NB4 (cell line): Measurements from ENCODE around the gene DUOX2.

Experiments used
- DNase-seq: peaks from one replicate; pipeline ENCODE4 v3.0.0; 2010; ENCODE audit warnings: low read depth
- H3K4me3 ChIP-seq: one replicate; pipeline ENCODE4 v1.5.1; 2011; ENCODE audit warnings: mild to moderate bottlenecking, low read depth, low read length, moderate library complexity
- CTCF ChIP-seq: IDR thresholded peaks from one replicate; pipeline ENCODE4 v1.5.1; 2012; ENCODE audit warnings: low read depth, low read length
- MAX ChIP-seq: IDR thresholded peaks from 2 replicates; pipeline ENCODE4 v1.6.1; 2011; ENCODE audit warnings: low read depth, low read length
- MYC ChIP-seq: IDR thresholded peaks from 2 replicates; pipeline ENCODE4 v1.6.1; 2011; ENCODE audit warnings: low read depth, low read length
- POLR2A ChIP-seq: IDR thresholded peaks from 2 replicates; pipeline ENCODE4 v1.6.1; 2011; ENCODE audit warnings: mild to moderate bottlenecking; ENCODE audit not compliant: insufficient read length; ENCODE audit errors: extremely low read depth

The DUOX2 gene

DNA sequence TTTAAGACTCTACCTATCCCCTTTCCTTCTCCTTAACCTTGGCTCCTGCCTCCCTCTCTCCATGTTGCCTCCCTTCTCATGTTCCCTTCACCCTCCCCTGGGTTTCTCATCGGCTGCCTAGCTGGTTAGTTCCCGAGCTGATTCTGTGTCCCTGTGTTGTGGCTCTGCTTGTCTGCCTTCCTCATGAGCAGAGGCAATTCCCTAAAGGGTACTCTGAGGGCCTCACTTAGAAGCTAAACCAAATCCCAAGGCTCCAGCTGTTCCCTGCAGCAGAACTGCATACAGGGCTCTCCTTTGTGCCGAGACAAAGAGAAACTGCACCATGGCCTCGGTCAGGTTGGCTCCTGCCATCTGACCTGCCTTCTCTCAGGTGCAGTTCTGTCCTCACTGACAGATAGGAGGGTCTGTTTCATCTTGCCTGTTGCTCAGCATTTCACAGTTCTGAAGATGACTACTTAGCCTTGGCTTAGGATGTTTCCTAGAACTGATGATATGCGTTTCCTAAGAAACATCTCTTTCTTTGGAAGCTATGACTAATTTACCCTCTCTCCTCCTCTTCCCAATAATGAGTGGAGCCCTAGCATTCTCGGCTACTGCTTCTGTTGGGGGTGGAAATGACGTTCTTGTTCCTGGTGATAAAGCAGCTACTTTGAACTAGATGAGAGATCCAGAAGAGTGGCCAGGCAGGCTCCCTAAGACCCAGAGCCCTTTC lies 42.9 kb upstream of the DUOX2 start:
- no peak for DNase-seq
- TF ChIP-seq MYC, result no peak
- TF ChIP-seq CTCF, result no peak
- TF ChIP-seq POLR2A, result no peak
- no peak for TF ChIP-seq MAX
- no peak overlapping the region for H3K4me3 ChIP-seq

GRCh38 chr15:45155739-45156138 lies 41.8 kb upstream of the DUOX2 start:
- TF ChIP-seq POLR2A, result no peak
- TF ChIP-seq CTCF, result no peak
- no peak for TF ChIP-seq MAX
- TF ChIP-seq MYC, result no peak
- H3K4me3 ChIP-seq, result no peak overlapping the region
- DNase-seq, result no peak

DNA sequence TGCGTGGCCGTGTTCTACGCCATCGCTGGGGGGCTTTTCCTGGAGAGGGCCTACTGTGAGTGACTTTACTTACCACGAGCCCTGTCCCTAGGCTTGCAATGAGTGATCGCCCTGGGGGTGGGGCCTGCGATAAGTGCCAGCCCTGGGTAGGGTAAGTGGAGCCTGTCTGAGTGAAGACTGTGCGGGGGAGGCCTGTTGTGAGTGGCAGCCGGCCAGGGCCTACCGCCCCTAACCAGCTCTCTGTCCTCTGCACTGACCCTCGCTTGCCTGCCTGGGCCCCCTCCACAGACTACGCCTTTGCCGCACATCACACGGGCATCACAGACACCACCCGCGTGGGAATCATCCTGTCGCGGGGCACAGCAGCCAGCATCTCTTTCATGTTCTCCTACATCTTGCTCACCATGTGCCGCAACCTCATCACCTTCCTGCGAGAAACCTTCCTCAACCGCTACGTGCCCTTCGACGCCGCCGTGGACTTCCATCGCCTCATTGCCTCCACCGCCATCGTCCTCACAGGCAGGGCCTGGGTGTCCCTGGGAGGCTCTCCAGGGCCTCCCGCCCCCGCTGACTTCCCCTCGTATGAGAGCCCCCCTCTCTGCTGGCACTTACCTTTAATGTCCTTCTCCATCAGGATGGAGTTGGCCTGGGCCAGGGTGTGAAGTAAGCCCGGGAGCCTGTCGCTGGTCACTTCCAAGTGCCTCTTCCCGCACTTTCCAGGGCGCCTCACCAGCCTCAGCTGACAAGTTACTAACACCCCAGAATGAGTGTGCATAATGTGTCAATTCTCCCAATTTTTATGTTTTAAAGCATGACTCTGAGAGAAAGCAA lies 38.2 kb upstream of the DUOX2 start:
- DNase-seq, result no peak
- H3K4me3 ChIP-seq, result no peak overlapping the region
- TF ChIP-seq POLR2A (no peak), MAX (no peak), CTCF (no peak), MYC (no peak)

DNA sequence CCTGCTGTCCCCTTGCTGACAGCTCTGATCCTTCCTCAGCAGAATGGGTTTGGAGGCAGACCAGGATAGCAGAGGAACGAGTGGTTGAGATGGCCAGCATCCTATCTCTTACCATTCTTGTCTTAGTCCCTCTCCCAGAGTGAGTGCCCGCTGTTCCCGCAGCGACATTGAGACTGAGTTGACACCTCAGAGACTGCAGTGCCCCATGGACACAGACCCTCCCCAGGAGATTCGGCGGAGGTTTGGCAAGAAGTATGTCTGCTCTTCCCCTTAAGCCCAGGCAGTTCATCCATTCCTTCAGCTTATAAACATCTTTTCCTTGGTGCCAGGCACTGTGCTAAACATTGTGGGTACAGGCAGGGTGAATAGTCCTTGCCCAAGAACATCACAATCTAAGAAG lies 37.0 kb upstream of the DUOX2 start:
- TF ChIP-seq POLR2A (no peak), CTCF (no peak), MAX (no peak), MYC (no peak)
- H3K4me3 ChIP-seq, result no peak overlapping the region
- DNase-seq, result no peak

DNA sequence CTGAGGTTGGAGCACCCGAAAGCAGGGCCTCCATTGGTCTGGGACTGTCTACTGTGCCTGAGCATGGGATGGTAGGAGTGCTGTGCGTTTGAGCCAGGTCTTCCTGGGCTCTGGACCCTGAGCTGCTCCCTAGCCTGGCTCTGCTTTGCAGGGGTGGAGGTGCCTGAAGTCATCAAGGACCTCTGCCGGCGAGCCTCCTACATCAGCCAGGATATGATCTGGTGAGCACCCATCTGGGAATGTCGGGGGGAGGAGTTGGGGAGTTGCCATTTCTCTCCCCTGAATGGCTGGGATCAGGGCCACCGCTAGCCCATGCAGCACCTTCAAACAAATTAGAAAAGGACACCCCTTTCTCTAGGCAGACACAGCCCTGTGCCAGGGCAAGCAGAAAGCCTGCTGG lies 36.5 kb upstream of the DUOX2 start:
- H3K4me3 ChIP-seq, result no peak overlapping the region
- DNase-seq, result no peak
- no peak for TF ChIP-seq CTCF
- no peak for TF ChIP-seq MYC
- TF ChIP-seq POLR2A, result no peak
- TF ChIP-seq MAX, result no peak
